Measurements from ENCODE around the gene MDC1.

- TF ChIP-seq POLR2AphosphoS5 (IDR thresholded peaks at IDR 0.05; ENCODE audit: low read depth, low read length) (no peak), CTCF (CRISPR knock-in tag; IDR thresholded peaks at IDR 0.05) (no peak), TAF1 (CRISPR knock-in tag; IDR thresholded peaks at IDR 0.05) (no peak)
Observed at GRCh38 chr6:30689022-30689865, 27.8 kb downstream of the MDC1 start.

Data from HepG2 (cell line).